WI38 (cell line): ENCODE measurements around the gene IL1A.

Experiments used
- H3K4me3 ChIP-seq: 2 replicates; pipeline ENCODE4 v1.5.1; 2011; ENCODE audit warnings: low read depth, mild to moderate bottlenecking, control low read depth, low read length
- TF ChIP-seq, protein P1 (sequence below): IDR thresholded peaks from 2 replicates; pipeline ENCODE4 v1.5.1; 2012; ENCODE audit warnings: low read depth, mild to moderate bottlenecking, control low read depth, low read length

IL1A gene

DNA sequence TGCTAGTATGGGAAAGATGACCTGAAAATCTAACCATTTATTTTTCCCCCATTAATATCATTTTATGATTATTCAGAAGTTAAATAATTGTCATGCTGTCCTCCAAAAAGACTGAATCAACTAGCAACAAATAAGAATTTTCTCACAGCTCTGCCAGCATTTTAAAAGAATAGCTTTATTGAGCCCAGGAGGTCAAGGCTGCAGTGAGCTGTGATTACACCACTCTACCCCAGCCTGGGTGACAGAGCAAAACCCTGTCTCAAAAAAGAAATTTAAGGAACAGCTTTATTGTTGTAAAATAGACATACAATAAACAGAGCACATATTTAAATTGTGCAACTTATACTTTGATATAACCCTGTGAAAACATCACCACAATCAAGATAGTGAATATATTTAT, 24.8 kb upstream of the IL1A start:
- TF ChIP-seq, protein P1, sequence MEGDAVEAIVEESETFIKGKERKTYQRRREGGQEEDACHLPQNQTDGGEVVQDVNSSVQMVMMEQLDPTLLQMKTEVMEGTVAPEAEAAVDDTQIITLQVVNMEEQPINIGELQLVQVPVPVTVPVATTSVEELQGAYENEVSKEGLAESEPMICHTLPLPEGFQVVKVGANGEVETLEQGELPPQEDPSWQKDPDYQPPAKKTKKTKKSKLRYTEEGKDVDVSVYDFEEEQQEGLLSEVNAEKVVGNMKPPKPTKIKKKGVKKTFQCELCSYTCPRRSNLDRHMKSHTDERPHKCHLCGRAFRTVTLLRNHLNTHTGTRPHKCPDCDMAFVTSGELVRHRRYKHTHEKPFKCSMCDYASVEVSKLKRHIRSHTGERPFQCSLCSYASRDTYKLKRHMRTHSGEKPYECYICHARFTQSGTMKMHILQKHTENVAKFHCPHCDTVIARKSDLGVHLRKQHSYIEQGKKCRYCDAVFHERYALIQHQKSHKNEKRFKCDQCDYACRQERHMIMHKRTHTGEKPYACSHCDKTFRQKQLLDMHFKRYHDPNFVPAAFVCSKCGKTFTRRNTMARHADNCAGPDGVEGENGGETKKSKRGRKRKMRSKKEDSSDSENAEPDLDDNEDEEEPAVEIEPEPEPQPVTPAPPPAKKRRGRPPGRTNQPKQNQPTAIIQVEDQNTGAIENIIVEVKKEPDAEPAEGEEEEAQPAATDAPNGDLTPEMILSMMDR: no peak
- H3K4me3 ChIP-seq: no peak overlapping the region

DNA sequence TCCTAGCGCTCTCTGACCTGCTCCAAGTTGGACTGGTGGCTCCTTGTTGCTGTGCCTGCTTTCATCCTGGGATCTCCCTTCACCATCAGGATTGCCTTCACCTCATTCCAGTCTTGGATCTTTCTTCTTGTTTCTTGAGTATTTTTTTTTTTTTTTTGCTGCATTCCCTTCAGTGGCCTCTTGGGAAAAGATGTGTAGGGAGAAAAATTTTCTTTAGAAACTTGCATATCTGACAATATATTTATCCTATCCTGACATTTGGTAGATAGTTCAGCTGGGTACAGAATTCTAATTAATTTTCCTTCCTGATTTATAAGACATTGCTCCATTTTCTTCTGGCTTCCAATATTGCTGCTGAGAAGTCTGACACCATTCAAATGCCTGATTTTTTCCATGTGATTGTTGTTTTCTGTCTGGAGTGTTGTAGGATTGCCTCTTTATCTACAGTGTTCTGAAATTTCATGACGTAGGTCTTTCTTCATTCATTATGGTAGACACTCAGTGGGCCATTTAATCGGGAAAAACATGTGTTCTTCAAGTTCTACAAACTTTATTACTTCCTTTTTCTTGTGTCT, 23.0 kb upstream of the IL1A start:
- TF ChIP-seq, protein P1: no peak
- H3K4me3 ChIP-seq: no peak overlapping the region

GRCh38 chr2:112805542-112805941, 21.2 kb upstream of the IL1A start:
- TF ChIP-seq, protein P1: no peak
- H3K4me3 ChIP-seq: no peak overlapping the region

DNA sequence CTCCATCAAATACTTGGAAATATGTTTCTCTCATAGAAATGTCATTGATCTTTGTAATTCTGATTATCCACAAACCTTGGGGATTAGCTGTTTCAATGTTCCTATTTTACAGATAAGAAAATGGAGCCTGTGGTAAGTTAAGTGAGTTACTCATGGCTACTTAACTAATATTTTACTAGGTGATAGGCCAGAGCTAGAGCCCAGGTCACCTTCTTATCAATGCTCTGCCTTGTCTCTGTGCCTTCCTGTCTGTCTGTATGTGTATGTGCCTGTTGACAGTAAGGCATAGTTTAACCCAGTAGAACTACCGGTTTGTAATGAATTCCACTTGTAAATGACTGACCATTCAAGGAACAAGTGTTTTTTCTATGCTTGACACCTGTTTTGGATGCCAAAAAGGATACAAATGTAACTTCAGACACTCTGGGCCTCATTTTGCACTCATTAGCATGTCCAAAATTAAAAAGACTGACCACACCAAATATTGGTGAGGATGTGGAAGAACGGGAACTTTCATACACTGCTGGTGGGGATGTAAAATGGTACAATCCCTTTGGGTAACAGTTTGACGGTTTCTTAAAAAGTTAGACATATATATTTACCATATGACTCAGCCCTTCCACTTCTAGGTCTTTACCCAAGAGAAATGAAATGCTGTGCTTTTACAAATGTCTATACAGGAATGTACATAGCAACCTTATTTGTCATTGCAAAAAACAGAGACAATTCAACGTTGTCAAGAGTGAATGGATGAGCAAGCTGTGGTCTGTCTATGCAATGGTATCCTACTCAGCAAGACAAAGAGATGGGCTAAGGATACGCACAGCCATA, 19.6 kb upstream of the IL1A start:
- H3K4me3 ChIP-seq: no peak overlapping the region

GRCh38 chr2:112800881-112801583, 16.7 kb upstream of the IL1A start:
- TF ChIP-seq, protein P1: no peak
- no peak overlapping the region for H3K4me3 ChIP-seq

More for the DNA sequence above, 19.6 kb upstream of the IL1A start:
- TF ChIP-seq, protein P1: no peak

DNA sequence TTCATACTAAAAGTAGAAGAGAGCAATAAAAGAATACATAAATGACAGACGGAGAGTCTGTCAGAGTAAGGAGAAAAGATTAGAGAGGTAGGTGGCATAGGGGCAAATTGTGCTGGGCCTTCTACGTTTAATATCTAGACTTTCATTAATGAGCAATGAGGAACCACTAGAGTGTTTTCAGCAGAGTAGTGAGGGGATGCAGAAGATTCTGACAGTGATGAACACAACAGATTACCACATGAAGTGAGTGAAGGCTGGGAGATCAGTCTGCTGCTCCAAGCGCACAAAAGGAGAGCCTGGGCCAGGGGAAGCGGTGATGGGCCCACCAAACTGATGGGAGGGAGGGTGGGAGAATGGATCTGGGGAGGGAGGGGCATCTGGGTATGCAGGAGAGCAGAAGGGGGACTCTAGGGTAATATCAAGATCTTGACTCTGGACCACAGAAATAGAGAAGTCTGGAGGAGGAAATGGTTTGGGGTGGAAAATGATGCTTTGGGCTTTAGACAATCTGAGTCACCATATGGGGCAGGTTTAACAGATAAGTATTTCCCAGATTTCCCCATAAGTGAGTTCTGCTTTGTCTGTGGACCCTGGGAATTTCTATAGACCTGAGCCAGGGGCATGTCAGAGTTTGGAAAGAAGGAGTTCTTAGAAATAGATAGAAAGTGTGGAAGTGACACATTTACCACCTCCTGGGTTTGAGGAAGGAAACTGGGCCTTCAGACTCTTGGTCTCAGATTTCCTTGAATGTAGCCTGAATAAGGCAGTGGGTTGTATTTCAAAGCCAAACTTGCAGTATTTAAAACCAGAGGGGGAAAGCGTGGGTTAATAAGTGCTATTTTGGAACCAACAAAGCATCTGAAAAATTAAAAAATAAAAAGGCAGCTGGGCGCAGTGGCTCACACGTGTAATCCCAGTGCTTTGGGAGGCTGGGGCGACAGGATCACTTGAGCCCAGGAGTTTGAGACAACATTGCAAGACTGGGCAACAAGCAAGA, 15.0 kb upstream of the IL1A start:
- H3K4me3 ChIP-seq: no peak overlapping the region
- TF ChIP-seq, protein P1: no peak
